ENCODE data around the gene GALR1.

The GALR1 gene

GRCh38 chr18:77223653-77224052 is 26.0 kb upstream of the GALR1 start:
- TF ChIP-seq CTCF (IDR thresholded peaks at IDR 0.05), result no peak

GRCh38 chr18:77230645-77231044 is 19.0 kb upstream of the GALR1 start:
- TF ChIP-seq CTCF (IDR thresholded peaks at IDR 0.05), result no peak

GRCh38 chr18:77234504-77235365 is 14.9 kb upstream of the GALR1 start:
- no peak for TF ChIP-seq CTCF (IDR thresholded peaks at IDR 0.05)

GRCh38 chr18:77248873-77249568 is 627 bp upstream of the GALR1 start:
- no peak for TF ChIP-seq CTCF (IDR thresholded peaks at IDR 0.05)

DNA sequence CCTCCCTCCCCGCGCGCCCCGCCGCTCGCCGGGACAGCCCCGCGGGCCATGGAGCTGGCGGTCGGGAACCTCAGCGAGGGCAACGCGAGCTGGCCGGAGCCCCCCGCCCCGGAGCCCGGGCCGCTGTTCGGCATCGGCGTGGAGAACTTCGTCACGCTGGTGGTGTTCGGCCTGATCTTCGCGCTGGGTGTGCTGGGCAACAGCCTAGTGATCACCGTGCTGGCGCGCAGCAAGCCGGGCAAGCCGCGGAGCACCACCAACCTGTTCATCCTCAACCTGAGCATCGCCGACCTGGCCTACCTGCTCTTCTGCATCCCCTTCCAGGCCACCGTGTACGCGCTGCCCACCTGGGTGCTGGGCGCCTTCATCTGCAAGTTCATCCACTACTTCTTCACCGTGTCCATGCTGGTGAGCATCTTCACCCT is 865 bp downstream of the GALR1 start:
- TF ChIP-seq CTCF (IDR thresholded peaks at IDR 0.05), result no peak

- no peak for TF ChIP-seq CTCF (IDR thresholded peaks at IDR 0.05)
Measured at GRCh38 chr18:77250926-77251729, 1.5 kb downstream of the GALR1 start.

- no peak for TF ChIP-seq CTCF (IDR thresholded peaks at IDR 0.05)
Measured at GRCh38 chr18:77251730-77252050, 2.0 kb downstream of the GALR1 start.

Measured in LNCAP (cell line).